GM04504 (cell line): ENCODE measurements around the gene ARHGAP45.

Experiments used
- DNase-seq: peaks from one replicate; pipeline ENCODE4 v3.0.0-alpha.2; 2012; ENCODE audit warnings: low read depth

Gene ARHGAP45

DNA sequence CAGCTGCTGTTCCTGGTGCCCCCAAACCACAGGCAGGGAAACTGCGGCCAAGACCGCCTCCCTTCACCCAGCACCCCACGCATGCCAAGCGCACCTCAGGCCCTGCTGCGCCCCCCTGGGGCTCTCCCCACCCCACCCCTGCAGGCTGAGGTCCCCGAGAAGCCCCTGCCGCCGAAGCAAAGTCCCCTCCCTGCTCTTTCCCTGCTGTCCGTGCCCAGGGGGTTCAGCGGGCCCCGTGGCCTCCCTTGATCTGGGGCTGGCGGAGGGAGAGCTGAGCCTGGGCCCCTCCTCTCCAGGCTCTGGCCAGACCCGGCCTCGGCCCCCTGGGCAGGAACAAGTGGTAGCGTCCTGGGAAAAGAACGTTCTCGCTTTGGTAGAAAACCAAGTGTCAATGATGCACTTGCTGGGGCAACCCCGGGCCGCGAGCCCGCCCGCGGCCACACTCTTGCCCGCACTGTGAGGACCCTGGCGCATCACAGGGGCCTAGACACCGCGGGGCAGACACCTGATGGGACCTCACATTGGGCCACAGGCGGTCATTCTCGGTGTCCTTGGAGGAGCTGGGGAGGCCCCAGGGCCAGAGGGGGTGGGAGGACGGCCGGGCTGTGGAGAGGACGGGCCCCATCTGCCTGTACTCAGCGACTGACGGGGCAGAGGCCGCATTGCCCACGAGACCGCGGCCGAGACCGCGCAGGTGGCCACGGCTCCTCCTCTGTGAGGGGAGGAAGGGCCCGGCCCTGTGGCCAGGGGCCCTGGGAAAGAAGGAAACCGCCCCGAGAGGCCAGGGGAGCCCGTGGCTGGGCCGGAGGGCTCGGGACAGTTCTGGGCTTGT, 65.8 kb downstream of the ARHGAP45 start:
- no peak for DNase-seq

DNA sequence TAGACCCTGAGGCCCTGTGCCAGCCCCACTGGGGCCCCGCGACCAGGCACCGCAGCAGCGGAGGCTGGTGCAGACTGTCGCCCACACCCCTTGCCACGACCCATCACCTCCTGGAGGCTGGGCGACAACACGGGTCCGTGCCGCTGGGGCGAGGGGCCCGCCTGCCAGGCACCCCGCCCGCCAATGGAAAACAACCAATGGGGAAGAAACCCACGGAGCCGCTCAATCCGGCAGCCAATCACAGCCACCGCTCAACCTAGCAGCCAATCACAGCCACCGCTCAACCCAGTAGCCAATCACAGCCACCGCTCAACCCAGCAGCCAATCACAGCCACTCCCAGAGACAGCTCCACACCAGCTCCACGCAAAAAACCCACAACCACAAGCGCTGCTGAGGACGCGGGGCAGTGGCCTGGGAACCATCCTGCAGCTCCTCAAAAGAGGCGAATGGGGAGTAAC, 66.5 kb downstream of the ARHGAP45 start:
- DNase-seq: no peak

DNA sequence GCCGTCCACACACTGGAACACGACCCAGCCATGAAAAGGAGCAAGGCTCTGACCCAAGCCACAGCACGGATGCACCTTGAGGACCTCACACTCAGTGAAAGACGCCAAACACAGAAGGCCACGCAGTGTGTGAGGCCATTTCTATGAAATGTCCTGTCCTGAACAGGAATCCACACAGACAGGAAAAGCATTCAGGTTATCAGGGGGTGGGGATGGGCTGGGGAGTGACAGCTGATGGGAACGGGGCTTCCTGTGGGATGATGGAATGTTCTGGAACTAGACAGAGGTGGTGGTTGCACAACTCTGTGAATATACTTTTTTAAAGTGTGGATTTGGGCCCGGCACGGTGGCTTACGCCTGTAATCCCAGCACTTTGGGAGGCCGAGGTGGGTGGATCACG, 67.5 kb downstream of the ARHGAP45 start:
- no peak for DNase-seq

DNA sequence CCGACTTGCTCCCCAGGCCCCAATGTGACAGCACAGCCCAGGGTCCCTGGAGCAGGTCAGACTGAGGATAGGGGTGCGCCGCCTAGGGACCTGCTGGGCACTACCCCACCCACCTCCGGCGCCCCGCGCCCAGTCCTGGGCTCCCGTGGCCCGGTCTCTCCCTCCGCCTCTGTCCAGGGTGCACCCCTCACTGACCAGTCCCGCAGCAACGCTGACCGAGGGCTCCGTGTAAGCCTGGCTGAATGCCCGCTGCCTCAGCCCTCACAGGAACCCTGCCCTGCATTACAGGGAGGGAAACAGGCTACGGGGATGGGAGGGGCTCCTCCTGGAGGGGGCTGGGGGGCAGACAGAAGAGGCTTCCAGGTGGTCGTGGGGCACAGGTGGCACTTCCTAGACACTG, 68.5 kb downstream of the ARHGAP45 start:
- DNase-seq: no peak

DNA sequence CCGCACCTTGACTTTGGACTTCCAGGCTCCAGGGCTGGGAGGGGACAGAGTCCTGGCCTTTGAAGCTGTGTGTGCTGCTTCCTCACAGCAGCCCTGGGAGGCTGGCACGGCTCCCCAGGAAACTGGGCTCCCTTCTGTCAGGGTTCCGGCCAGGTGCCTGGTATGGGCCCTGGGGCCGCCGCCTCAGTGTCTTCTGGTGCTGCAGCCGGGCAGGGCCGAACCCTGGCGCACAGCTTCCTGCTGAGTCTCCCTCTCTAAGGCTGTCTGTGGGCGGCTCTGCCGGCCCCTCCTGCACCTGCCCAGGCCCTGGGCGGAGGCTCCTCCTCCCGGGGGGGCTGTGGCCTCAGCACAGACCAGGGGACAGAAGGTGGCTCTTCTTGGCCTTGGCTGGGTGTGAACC, 69.2 kb downstream of the ARHGAP45 start:
- DNase-seq: no peak
